ENCODE measurements around the gene AARS1. TPM values are rescaled to one million over a fixed set of nuclear protein-coding genes. Genes with fewer than 3 reads are reported as not detected.
"Not testable (repeated sequence)": the region's sequence is repeated elsewhere in the genome, so short reads cannot be mapped to it uniquely, and the experiment has no call there.

Gene AARS1
- total and polyA plus RNA-seq, 2 donors (not counting 3 experiments of a cell fraction or from before 2014, with no cell fraction given) = 71.3 to 110 TPM

DNA sequence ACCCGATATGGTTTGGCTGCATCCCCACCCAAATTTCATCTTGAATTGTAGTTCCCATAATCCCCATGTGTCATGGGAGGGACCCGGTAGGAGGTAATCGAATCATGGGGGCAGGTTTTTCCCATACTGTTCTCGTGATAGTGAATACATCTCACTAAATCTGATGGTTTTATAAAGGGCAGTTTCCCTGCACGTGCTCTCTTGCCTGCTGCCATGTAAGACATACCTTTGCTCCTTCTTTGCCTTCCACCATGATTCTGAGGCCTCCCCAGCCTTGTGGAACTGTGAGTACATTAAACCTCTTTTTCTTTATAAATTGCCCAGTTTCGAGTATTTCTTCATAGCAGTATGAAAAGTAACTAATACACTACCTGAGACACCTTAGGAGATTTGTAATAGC is 82.9 kb downstream of the AARS1 start:
- H3K27me3 ChIP-seq (ENCODE audit: control insufficient read depth in 2 of 2, insufficient read depth in 2 of 2, low read length in 2 of 2); CTCF ChIA-PET; dilution Hi-C loops (cut with MboI; ENCODE audit: extremely low pct_ligation_motif_present, low sequenced_read_pairs); intact Hi-C loops (cut with micrococcal nuclease); H3K4me2 ChIP-seq (ENCODE audit: insufficient read depth, low read length); H3K36me3 ChIP-seq (ENCODE audit: control insufficient read depth in 2 of 2, extremely low read depth in 1 of 2, insufficient read depth in 2 of 2, low read length in 2 of 2); H3K4me3 ChIP-seq (replicated peaks in 1 of 3; ENCODE audit: insufficient read depth in 1 of 3, low read depth in 1 of 3, low read length in 3 of 3); BruUV-seq (replicated peaks); DNase-seq (ENCODE audit: low read depth, low spot score); H3K9me3 ChIP-seq (replicated peaks; ENCODE audit: control insufficient read depth, insufficient read depth, low read length); POLR2A ChIA-PET; H3K79me2 ChIP-seq (ENCODE audit: control insufficient read depth, insufficient read depth, low read length); H3K9ac ChIP-seq (replicated peaks; ENCODE audit: extremely low read depth, insufficient read depth, low read length); H3K27ac ChIP-seq (ENCODE audit: insufficient read depth, low read depth, low read length); H2AFZ ChIP-seq (ENCODE audit: low read depth, low read length); H3K4me1 ChIP-seq (ENCODE audit: control insufficient read depth, extremely low read depth, insufficient read depth, low read length); H4K20me1 ChIP-seq (replicated peaks; ENCODE audit: control insufficient read depth, extremely low read depth, insufficient read depth, low read length); H3K9me1 ChIP-seq (replicated peaks; ENCODE audit: control insufficient read depth, extremely low read depth, insufficient read depth, low read length); FAIRE-seq: not testable (repeated sequence)

DNA sequence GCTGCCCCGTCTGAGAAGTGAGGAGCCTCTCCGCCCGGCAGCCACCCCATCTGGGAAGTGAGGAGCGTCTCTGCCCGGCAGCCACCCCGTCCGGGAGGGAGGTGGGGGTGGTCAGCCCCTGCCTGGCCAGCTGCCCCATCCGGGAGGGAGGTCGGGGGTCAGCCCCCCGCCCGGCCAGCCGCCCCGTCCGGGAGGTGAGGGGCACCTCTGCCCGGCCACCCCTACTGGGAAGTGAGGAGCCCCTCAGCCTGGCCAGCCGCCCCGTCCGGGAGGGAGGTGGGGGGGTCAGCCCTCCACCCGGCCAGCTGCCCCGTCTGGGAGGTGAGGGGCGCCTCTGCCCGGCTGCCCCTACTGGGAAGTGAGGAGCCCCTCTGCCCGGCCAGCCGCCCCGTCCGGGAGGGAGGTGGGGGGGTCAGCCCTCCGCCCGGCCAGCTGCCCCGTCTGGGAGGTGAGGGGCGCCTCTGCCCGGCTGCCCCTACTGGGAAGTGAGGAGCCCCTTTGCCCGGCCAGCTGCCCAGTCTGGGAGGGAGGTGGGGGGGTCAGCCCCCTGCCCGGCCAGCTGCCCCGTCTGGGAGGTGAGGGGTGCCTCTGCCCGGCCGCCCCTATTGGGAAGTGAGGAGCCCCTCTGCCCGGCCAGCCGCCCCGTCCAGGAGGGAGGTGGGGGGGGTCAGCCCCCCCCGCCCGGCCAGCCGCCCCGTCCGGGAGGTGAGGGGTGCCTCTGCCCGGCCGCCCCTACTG is 84.5 kb downstream of the AARS1 start:
- H3K9ac ChIP-seq (replicated peaks; ENCODE audit: extremely low read depth, insufficient read depth, low read length); H3K4me2 ChIP-seq (ENCODE audit: insufficient read depth, low read length); H2AFZ ChIP-seq (ENCODE audit: low read depth, low read length); intact Hi-C loops (cut with micrococcal nuclease); H3K27me3 ChIP-seq (ENCODE audit: control insufficient read depth in 2 of 2, insufficient read depth in 2 of 2, low read length in 2 of 2); H4K20me1 ChIP-seq (replicated peaks; ENCODE audit: control insufficient read depth, extremely low read depth, insufficient read depth, low read length); BruUV-seq (replicated peaks); H3K4me3 ChIP-seq (replicated peaks in 1 of 3; ENCODE audit: insufficient read depth in 1 of 3, low read depth in 1 of 3, low read length in 3 of 3); dilution Hi-C loops (cut with MboI; ENCODE audit: extremely low pct_ligation_motif_present, low sequenced_read_pairs); H3K27ac ChIP-seq (ENCODE audit: insufficient read depth, low read depth, low read length); H3K79me2 ChIP-seq (ENCODE audit: control insufficient read depth, insufficient read depth, low read length); H3K9me3 ChIP-seq (replicated peaks; ENCODE audit: control insufficient read depth, insufficient read depth, low read length); FAIRE-seq; POLR2A ChIA-PET; CTCF ChIA-PET; H3K4me1 ChIP-seq (ENCODE audit: control insufficient read depth, extremely low read depth, insufficient read depth, low read length); DNase-seq (ENCODE audit: low read depth, low spot score); H3K9me1 ChIP-seq (replicated peaks; ENCODE audit: control insufficient read depth, extremely low read depth, insufficient read depth, low read length); H3K36me3 ChIP-seq (ENCODE audit: control insufficient read depth in 2 of 2, extremely low read depth in 1 of 2, insufficient read depth in 2 of 2, low read length in 2 of 2): not testable (repeated sequence)

DNA sequence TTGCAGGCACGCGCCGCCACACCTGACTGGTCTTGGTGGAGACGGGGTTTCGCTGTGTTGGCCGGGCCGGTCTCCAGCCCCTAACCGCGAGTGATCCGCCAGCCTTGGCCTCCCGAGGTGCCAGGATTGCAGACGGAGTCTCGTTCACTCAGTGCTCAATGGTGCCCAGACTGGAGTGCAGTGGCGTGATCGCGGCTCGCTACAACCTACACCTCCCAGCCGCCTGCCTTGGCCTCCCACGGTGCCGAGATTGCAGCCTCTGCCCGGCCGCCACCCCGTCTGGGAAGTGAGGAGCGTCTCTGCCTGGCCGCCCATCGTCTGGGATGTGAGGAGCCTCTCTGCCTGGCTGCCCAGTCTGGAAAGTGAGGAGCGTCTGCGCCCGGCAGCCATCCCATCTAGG is 85.3 kb downstream of the AARS1 start:
- DNase-seq (ENCODE audit: low read depth, low spot score); H3K36me3 ChIP-seq (ENCODE audit: control insufficient read depth in 2 of 2, extremely low read depth in 1 of 2, insufficient read depth in 2 of 2, low read length in 2 of 2); H3K9me3 ChIP-seq (replicated peaks; ENCODE audit: control insufficient read depth, insufficient read depth, low read length); H3K79me2 ChIP-seq (ENCODE audit: control insufficient read depth, insufficient read depth, low read length); POLR2A ChIA-PET; CTCF ChIA-PET; FAIRE-seq; H3K9ac ChIP-seq (replicated peaks; ENCODE audit: extremely low read depth, insufficient read depth, low read length); H4K20me1 ChIP-seq (replicated peaks; ENCODE audit: control insufficient read depth, extremely low read depth, insufficient read depth, low read length); H3K27me3 ChIP-seq (ENCODE audit: control insufficient read depth in 2 of 2, insufficient read depth in 2 of 2, low read length in 2 of 2); H3K27ac ChIP-seq (ENCODE audit: insufficient read depth, low read depth, low read length); H3K4me2 ChIP-seq (ENCODE audit: insufficient read depth, low read length); BruUV-seq (replicated peaks); intact Hi-C loops (cut with micrococcal nuclease); H2AFZ ChIP-seq (ENCODE audit: low read depth, low read length); H3K9me1 ChIP-seq (replicated peaks; ENCODE audit: control insufficient read depth, extremely low read depth, insufficient read depth, low read length); H3K4me3 ChIP-seq (replicated peaks in 1 of 3; ENCODE audit: insufficient read depth in 1 of 3, low read depth in 1 of 3, low read length in 3 of 3); dilution Hi-C loops (cut with MboI; ENCODE audit: extremely low pct_ligation_motif_present, low sequenced_read_pairs); H3K4me1 ChIP-seq (ENCODE audit: control insufficient read depth, extremely low read depth, insufficient read depth, low read length): not testable (repeated sequence)

DNA sequence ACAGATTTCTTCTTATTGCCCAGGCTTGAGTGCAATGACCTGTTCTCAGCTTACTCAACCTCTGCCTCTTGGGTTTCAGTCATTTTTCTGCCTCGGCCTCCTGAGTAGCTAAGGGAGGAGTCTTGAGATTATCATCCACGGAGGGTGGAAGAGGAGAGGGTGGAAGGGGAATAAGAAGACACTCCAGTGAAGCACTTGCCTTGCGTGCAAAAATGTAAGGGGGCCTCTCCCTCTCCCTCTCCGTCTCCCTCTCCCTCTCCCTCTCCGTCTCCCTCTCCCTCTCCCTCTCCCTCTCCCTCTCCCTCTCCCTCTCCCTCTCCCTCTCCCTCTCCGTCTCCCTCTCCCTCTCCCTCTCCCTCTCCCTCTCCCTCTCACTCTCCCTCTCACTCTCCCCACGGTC is 85.8 kb downstream of the AARS1 start:
- H3K36me3 ChIP-seq (ENCODE audit: control insufficient read depth in 2 of 2, extremely low read depth in 1 of 2, insufficient read depth in 2 of 2, low read length in 2 of 2); dilution Hi-C loops (cut with MboI; ENCODE audit: extremely low pct_ligation_motif_present, low sequenced_read_pairs); FAIRE-seq; H4K20me1 ChIP-seq (replicated peaks; ENCODE audit: control insufficient read depth, extremely low read depth, insufficient read depth, low read length); POLR2A ChIA-PET; BruUV-seq (replicated peaks); H3K79me2 ChIP-seq (ENCODE audit: control insufficient read depth, insufficient read depth, low read length); CTCF ChIA-PET; H3K4me2 ChIP-seq (ENCODE audit: insufficient read depth, low read length); DNase-seq (ENCODE audit: low read depth, low spot score); H3K9ac ChIP-seq (replicated peaks; ENCODE audit: extremely low read depth, insufficient read depth, low read length); H2AFZ ChIP-seq (ENCODE audit: low read depth, low read length); H3K9me3 ChIP-seq (replicated peaks; ENCODE audit: control insufficient read depth, insufficient read depth, low read length); H3K4me1 ChIP-seq (ENCODE audit: control insufficient read depth, extremely low read depth, insufficient read depth, low read length); H3K4me3 ChIP-seq (replicated peaks in 1 of 3; ENCODE audit: insufficient read depth in 1 of 3, low read depth in 1 of 3, low read length in 3 of 3); H3K27ac ChIP-seq (ENCODE audit: insufficient read depth, low read depth, low read length); H3K9me1 ChIP-seq (replicated peaks; ENCODE audit: control insufficient read depth, extremely low read depth, insufficient read depth, low read length); intact Hi-C loops (cut with micrococcal nuclease); H3K27me3 ChIP-seq (ENCODE audit: control insufficient read depth in 2 of 2, insufficient read depth in 2 of 2, low read length in 2 of 2): not testable (repeated sequence)

All from endothelial cell of umbilical vein (primary cell).